8988T (cell line): ENCODE measurements around the gene GON4L.
"Not testable (repeated sequence)": the region's sequence is repeated elsewhere in the genome, so short reads cannot be mapped to it uniquely, and the experiment has no call there.

Experiments used
- DNase-seq: peaks from one replicate; pipeline ENCODE4 v3.0.0; 2011

Gene GON4L

GRCh38 chr1:155856975-155857930 lies at the start of gene GON4L:
GON4L (minus strand) TSS chr1:155857214; CDS start chr1:155853780, 3,434 bp downstream.
- DNase-seq: peak; percentile 80

DNA sequence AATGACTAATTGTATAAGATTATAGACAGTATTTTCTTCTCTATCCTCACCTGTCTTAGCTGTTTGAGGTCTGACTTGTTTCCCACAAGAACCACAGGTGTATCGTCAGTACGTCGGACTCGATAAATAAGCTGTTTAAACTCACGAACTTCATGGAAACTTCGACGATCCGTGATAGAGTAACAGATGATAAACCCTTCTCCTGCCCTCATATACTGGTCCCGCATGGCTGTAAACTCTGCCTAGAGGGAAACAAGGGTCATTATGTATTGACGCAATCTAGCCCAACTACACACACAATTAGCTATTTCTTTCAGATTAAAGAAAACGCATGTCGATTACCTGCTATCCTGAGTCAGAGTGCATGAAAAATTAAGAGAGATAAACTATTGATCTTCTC lies 47.2 kb upstream of the GON4L start:
- no peak for DNase-seq

DNA sequence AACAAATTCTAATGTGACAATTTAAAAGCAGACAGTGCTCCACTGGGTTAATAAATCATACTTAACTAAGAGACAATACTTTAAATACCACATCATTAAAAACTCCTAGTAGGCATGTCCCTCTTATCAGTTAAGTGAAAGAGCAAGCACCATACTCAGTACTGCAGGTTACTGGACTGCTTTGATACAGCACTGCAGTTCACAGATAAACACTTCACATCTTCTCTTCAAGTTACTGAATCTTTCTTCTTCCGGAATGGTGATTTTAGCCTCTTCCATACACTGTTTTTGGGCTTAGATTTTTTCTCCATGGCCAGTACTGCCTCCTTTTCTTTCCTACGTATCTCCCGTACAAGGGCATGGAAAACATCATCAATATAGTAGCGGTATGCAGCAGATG lies 43.1 kb upstream of the GON4L start:
- no peak for DNase-seq

- DNase-seq: no peak
Measured at GRCh38 chr1:155899683-155900082, 42.7 kb upstream of the GON4L start.

DNA sequence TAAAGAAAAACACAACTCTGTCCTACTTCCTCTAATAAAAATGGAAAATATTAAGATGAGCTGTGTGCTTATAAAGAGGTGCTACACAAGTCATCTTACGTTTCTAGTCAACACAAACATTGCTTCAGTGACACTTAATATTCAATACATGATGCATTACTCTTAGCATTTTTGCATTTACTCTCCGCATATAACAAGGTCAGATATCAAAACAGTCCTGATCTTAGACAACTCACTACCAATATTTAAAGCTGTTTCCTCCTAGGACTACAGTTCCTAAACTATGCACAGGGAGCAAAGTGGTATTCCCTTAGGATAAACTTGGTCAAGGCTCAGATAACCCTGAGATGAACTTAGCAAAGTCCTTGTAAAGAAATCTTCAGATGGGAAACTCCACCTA lies 41.9 kb upstream of the GON4L start:
- no peak for DNase-seq

GRCh38 chr1:155897746-155898145 lies 40.7 kb upstream of the GON4L start:
- no peak for DNase-seq

GRCh38 chr1:155896476-155896875 lies 39.5 kb upstream of the GON4L start:
- not testable (repeated sequence) for DNase-seq

GRCh38 chr1:155895617-155896016 lies 38.6 kb upstream of the GON4L start:
- DNase-seq: not testable (repeated sequence)

DNA sequence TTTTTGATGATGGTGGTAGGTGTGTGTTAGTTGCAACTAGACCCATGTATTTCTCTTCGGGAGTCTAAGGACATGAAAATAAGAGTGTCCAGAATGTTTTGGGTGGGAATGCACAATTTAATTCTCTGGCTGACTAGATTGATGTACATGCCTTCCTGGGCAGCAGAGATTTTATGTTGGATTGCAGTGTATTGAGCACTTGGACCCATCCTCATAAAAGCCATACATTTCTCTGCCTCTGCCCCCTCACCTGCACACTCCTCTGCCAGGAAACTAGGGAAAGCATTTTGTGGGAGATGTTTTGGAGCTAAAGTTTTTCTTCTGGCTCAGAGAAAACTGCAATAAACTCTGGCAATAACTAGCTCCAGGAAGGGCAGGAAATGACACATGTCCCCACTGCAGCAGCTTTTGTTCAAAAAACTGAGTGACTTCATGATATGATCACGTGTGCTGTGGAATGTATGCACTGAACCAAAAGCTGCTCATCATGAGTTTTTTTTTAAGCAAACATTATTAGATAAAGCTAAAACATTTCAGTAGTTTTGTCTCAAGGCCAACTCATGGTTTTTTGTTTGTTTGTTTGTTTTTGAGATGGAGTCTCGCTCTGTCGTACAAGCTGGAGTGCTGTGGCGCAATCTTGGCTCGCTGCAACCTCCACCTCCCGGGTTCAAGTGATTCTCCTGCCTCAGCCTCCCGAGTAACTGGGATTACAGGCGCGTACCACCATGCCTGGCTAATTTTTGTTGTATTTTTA lies 36.6 kb upstream of the GON4L start:
- no peak for DNase-seq

GRCh38 chr1:155892796-155893195 lies 35.8 kb upstream of the GON4L start:
- DNase-seq: no peak

DNA sequence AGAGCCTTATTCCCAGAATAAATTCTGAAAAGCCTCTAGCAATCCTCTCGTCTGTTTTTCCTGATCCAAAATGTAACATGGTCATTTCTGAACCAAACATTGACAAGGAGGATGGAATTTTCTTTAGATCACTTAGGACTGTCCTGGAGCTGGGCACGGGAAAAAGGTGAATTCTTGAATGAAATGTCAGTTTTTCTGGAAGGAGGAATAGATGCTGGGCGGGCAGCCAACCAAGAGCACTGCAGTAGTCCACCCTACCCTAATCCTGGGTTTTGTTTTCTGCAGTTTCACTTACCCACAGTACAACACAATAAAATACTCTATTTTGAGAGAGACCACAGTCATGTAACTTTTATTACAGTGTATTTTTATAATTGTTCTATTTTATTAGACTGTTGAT lies 33.2 kb upstream of the GON4L start:
- DNase-seq: no peak

DNA sequence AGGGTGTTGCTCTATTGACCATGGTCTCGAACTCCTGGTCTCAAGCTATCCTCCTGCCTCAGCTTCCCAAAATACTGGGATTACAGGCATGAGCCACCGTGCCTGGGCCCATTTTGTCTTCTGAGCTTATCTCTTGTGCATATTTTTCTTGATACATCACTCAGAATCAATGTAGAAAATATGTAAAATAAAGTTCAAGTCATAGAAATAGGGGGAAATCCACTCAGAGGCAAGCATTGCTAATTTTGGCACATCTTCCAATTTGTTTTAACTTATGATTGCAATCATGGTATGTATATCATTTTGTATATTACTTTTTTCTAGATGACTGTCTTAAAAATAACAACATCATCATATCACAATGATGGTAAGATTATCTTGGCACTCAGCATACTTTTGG lies 32.6 kb upstream of the GON4L start:
- DNase-seq: no peak

DNA sequence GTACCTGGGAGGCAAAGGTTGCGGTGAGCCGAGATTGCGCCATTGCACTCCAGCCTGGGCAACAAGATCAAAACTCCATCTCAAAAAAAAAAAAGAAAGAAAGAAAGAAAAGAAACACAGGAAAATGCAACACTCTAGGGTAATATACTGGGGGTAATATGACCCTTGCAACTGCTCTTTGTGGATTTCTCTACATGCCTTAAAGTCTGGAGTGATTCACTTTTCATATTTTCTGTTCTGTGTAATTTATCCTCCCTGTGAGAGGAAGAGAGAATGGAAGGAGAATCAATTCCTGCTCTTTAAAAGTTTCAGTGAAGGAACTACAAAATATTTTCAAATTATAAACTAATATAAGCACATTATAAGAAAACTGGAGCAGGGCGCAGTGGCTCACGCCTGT lies 31.5 kb upstream of the GON4L start:
- no peak for DNase-seq

- no peak for DNase-seq
Measured at GRCh38 chr1:155884982-155885381, 28.0 kb upstream of the GON4L start.

DNA sequence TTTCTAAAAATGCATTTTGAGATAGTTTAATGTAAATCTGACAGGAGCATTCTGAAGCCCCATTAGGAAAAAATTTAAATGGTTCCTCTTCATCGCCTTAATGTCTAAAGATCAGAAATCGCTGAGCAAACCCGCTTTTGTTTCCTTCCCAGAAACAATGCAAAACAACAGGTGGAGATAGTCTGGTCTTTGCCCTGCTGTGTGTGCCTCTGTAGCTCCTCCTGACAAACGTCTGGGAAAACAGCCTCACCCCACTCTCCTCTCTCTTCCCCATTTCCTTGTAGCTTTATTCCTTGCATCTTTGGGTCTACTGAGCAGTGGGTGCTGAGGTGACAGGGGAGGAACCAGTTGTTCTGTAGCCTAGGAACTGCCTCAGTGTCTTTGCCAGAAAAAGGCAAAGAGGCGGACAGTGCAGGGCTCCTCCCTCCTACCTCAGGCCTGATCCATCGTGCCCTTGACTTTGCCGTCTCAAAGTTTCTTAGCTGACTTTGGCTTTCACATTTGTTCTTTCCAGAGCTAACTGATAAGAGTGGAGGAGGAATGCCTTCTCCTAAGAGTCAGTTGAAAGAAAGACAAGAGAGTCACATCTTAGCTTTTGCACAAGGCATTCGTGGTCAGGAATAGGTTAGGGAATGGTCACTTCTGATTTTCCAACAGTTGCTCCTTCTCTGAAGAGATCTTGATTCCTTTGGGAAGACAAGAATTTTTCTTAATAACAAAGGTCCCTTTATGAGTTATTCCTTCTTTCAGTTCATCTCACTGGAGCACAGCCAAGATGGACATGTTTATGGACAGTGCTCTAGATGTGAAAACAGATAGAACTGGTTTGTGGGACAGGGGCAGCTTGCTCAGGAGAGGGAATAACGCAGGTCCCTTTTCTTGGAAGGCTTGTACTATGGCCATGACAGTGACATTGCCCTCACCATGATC lies 27.3 kb upstream of the GON4L start:
- no peak for DNase-seq

GRCh38 chr1:155882766-155883165 lies 25.8 kb upstream of the GON4L start:
- DNase-seq: no peak

DNA sequence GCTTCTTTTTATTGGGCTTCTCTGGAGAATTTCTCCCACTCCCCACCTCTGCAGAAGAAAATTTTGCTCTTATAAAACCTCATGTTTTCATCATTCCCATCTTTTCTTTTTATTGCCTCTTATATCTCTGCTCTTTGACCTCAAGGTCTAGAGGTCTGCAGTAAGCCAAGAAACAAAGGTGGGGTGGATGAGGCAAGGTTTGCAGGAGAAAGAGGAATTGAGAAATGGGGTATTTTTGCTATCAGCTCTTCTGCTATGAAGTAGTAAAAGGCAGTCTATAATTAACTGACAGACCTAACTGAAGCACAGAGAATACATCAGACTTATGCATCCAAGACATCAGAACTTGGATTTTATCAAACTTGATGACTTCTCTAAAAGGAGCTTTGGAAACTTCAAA lies 25.2 kb upstream of the GON4L start:
- no peak for DNase-seq

DNA sequence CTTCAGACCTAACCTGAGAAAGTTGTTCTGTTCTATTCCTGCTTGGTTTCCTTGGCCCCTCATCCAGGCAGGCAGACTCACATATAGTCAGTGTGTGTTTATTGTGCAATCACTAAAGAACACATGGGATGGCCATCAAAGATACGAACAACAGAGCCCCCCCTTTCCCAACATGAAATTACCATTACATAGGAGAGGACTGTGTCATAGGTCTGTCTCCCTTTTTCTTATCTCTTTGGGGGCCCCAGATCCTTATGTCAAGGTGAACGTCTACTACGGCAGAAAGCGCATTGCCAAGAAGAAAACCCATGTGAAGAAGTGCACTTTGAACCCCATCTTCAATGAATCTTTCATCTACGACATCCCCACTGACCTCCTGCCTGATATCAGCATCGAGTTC lies 23.9 kb upstream of the GON4L start:
- DNase-seq: no peak

GRCh38 chr1:155880251-155880650 lies 23.2 kb upstream of the GON4L start:
- DNase-seq: no peak

DNA sequence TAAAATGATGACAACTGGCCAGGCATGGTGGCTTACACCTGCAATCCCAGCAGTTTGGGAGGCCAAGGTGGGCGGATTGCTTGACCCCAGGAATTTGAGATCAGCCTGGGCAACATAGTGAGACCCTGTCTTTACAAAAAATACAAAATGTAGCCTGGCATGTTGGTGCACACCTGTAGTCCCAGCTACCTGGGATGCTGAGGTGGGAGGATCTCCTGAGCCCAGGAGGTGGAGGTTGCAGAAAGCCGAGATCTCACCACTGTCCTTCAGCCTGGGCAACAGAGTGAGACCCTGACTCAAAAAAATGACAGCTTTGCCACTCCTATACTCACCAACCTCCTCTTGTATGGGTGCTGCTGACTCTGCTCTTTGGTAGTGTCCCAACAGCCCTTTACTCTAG lies 20.9 kb upstream of the GON4L start:
- DNase-seq: no peak

DNA sequence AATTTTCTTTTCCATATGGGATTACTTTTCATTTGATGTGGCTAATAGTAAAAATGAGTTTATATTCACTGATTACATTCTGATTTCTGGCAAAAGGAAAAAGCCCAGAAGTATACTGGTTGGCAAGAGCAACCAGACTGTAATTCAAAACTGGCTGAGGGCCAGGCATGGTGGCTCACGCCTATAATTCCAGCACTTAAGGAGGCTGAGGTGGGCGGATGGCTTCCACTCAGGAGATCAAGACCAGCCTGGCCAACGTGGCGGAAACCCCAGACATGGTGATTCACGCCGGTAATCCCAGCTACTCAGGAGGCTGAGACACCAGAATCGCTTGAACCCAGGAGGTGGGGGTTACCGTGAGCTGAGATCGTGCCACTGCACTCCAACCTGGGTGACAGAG lies 16.8 kb upstream of the GON4L start:
- DNase-seq: no peak

DNA sequence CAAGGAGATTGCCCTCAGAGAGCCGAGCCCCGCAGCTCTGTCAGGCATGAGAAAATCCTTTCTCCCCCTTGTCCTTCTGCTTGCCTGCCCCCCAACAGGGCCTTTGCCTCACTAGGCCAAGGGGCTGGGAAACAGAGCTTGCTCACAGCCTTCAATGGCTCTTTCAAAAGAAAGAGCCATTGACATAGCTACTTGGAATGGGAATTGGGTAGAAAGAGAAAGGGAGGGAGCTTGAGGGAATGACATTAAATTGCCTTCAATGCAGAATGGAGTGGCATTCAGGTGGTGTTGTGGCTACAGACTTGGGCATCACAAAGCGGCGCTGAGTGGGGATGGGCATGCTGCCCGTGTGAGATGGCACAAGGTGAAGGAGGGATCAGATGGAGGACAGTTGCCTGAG lies 15.5 kb upstream of the GON4L start:
- no peak for DNase-seq

DNA sequence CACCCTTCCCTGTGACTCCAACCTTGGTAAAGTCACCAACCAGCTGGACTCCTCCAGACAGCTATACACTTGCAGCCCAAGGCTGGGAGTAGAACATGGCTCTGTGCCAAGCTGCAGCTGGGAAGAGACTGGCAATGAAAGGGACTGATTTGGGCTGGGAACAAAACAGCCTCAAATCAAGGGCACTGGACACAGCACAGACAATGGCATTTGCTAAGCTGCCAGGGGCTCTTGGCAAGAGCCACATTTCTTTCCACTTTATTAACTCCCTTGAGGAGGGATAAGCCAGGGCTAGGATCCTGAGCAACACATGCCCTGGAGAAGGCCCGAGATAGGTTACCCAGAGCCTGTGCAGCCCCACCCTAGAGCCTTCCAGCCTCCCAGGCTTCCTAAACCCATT lies 14.4 kb upstream of the GON4L start:
- no peak for DNase-seq
